PFSK-1 (cell line): ENCODE measurements around the gene RGL2.

Source experiments
- FOXP2 ChIP-seq: optimal IDR thresholded peaks from 2 replicates; pipeline ENCODE3; 2011; ENCODE audit warnings: borderline replicate concordance, control low read depth, inconsistent platforms; ENCODE audit not compliant: insufficient read depth; ENCODE audit errors: extremely low read length, extremely low read depth
- POLR2AphosphoS5 ChIP-seq: IDR thresholded peaks from 2 replicates; pipeline ENCODE4 v1.6.1; 2012; ENCODE audit warnings: low read depth, mild to moderate bottlenecking, control low read depth, low read length, moderate library complexity
- REST ChIP-seq, 2 experiments: IDR thresholded peaks; 2 replicates each; pipeline versions ENCODE4 v1.6.1 to v1.8.0; 2011 to 2012; ENCODE audit warnings: low read depth in 2 of 2, low read length in 2 of 2, control low read depth in 1 of 2, inconsistent platforms in 1 of 2, mild to moderate bottlenecking in 1 of 2, moderate library complexity in 1 of 2; ENCODE audit not compliant: insufficient read depth in 1 of 2
- SIN3A ChIP-seq: IDR thresholded peaks from 2 replicates; pipeline ENCODE4 v1.6.1; 2012; ENCODE audit warnings: mild to moderate bottlenecking, low read length, moderate library complexity, borderline replicate concordance; ENCODE audit not compliant: insufficient read depth
- TAF1 ChIP-seq: IDR thresholded peaks from 2 replicates; pipeline ENCODE4 v1.6.1; 2012; ENCODE audit warnings: low read length, control low read depth, borderline replicate concordance; ENCODE audit not compliant: insufficient read depth

- TF ChIP-seq REST (IDR thresholded peaks at IDR 0.05; ENCODE audit: insufficient read depth in 1 of 2, low read depth in 2 of 2, low read length in 2 of 2), result no peak
- TF ChIP-seq SIN3A, result no peak
- no peak for TF ChIP-seq POLR2AphosphoS5
- TF ChIP-seq TAF1, result no peak
- no peak for TF ChIP-seq FOXP2
Measured at GRCh38 chr6:33336495-33336894, 37.8 kb upstream of the RGL2 start.
